ENCODE measurements around the gene FAM234A. TPM values are rescaled to one million over a fixed set of nuclear protein-coding genes. Genes with fewer than 3 reads are reported as not detected.
"Not testable (repeated sequence)": the region's sequence is repeated elsewhere in the genome, so short reads cannot be mapped to it uniquely, and the experiment has no call there.

Gene FAM234A
- total RNA-seq, 1 donor from 2014 or later = 171 TPM

DNA sequence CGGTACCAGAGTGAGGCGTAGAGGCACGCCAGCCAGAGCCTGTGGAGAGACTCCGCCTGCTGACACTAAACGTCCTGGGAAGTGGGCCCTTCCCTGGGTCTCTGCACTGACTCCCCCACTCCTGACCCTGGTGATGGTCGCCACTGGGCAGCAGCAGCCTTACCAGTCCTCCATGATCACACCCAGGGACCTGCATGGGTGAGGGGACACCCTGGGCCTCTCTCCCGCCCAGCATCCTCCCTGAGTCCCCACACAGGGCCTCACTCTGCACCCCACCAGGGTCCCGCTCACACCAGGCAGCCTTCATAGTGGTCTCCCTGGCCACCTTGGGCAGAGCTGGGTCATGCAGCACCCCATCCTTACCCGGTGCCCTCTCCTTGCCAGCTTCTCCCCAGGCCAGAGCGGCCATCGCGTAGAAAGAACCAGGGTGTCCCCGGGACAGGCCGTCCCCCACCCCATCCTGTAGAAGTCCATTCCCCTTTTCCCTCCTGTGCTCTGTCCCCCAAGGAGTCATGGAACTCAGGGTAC lies 30.4 kb downstream of the FAM234A start:
- Mint-ChIP-seq H3K4me1 (ENCODE audit: unreplicated experiment) (peaks cover 2% of the 10 kb centered on the region), H3K9me3 (ENCODE audit: unreplicated experiment) (no peaks in the 10 kb centered on the region), H3K27ac (ENCODE audit: unreplicated experiment) (no peak overlapping the region), H3K27me3 (ENCODE audit: unreplicated experiment) (no peaks in the 10 kb centered on the region), H3K4me3 (ENCODE audit: unreplicated experiment) (no peak overlapping the region), H3K36me3 (ENCODE audit: unreplicated experiment) (peaks cover 13% of the 10 kb centered on the region)
- TF ChIP-seq, protein P1, sequence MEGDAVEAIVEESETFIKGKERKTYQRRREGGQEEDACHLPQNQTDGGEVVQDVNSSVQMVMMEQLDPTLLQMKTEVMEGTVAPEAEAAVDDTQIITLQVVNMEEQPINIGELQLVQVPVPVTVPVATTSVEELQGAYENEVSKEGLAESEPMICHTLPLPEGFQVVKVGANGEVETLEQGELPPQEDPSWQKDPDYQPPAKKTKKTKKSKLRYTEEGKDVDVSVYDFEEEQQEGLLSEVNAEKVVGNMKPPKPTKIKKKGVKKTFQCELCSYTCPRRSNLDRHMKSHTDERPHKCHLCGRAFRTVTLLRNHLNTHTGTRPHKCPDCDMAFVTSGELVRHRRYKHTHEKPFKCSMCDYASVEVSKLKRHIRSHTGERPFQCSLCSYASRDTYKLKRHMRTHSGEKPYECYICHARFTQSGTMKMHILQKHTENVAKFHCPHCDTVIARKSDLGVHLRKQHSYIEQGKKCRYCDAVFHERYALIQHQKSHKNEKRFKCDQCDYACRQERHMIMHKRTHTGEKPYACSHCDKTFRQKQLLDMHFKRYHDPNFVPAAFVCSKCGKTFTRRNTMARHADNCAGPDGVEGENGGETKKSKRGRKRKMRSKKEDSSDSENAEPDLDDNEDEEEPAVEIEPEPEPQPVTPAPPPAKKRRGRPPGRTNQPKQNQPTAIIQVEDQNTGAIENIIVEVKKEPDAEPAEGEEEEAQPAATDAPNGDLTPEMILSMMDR (IDR thresholded peaks at IDR 0.05) = no peak
- DNase-seq (ENCODE audit: extremely low spot score, unreplicated experiment) = no peak

DNA sequence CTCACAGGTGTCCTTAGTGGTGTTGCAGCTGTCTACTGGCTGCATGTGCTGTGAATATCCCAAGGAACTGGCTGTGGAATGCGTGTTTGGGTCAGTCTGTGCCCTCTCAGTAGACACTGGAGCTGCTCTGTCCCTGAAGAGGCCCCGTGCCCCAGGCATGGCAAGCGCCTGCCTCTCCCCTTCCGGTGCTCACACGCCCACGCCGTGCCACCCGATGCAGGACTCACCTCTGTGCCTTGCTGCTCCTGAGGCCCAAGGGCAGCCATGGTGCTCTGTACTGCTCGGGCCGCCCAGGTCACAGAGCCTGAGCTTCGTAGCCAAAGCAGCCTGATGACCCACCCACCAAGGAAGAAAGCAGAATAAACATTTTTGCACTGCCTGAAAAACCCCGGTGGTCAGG lies 31.1 kb downstream of the FAM234A start:
- H3K36me3 Mint-ChIP-seq (ENCODE audit: unreplicated experiment) = peaks cover 9% of the 10 kb centered on the region
- TF ChIP-seq, protein P1 (IDR thresholded peaks at IDR 0.05) = no peak
- DNase-seq (ENCODE audit: extremely low spot score, unreplicated experiment) = no peak
- no peak overlapping the region for H3K27ac Mint-ChIP-seq (ENCODE audit: unreplicated experiment)
- peaks cover 2% of the 10 kb centered on the region for H3K4me1 Mint-ChIP-seq (ENCODE audit: unreplicated experiment)
- H3K9me3 Mint-ChIP-seq (ENCODE audit: unreplicated experiment) = no peaks in the 10 kb centered on the region
- no peak overlapping the region for H3K4me3 Mint-ChIP-seq (ENCODE audit: unreplicated experiment)
- H3K27me3 Mint-ChIP-seq (ENCODE audit: unreplicated experiment) = no peaks in the 10 kb centered on the region

DNA sequence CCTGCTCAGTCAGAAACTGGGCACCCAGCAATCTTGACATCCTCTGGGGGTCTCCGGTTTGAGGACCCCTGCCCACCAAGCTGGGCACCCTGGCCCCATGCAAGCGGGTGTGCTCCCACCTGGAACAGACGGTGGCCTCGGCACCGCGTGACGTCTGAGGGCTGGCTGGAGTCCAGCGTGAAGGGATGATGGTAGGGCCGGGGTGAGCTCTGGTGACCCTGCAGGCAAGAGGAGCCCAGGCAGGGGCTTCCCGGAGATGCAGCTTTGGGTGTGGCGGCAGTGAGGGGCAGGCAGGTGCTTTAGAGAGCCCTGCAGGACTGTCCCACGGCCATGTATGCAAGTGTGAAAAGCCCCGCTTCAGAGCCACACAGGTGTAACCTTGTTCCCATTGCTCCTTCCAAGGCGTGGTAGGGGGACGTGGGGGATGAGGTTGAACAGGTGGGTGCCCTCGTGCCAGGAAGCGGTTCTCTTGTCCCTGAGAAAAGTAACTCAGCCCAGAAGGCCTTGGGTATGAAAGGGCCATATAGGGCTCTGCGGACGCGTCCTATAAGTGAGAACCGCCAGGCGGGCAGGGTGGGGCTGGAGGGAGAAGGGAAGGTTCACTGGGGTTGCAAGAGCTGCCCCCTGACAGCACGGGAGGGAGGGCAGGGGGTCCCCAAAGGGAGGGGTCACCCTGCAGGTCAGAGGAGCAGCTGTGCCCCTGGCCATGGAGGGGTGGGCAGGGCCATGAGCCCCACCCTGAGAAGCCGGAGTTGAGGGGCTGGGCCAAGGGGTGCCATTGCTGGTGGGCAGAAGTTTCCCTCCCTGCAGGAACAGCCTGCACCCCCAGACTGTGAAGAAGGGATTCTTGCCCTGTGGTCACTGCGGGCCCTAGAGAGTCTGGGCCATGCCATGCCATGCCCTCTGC lies 31.9 kb downstream of the FAM234A start:
- TF ChIP-seq, protein P1 (IDR thresholded peaks at IDR 0.05) = no peak
- no peak for DNase-seq (ENCODE audit: extremely low spot score, unreplicated experiment)
- H3K27me3 Mint-ChIP-seq (ENCODE audit: unreplicated experiment) = no peaks in the 10 kb centered on the region
- no peaks in the 10 kb centered on the region for H3K9me3 Mint-ChIP-seq (ENCODE audit: unreplicated experiment)
- peaks cover 2% of the 10 kb centered on the region for H3K4me1 Mint-ChIP-seq (ENCODE audit: unreplicated experiment)
- H3K4me3 Mint-ChIP-seq (ENCODE audit: unreplicated experiment) = no peak overlapping the region
- peaks cover 7% of the 10 kb centered on the region for H3K36me3 Mint-ChIP-seq (ENCODE audit: unreplicated experiment)
- no peak overlapping the region for H3K27ac Mint-ChIP-seq (ENCODE audit: unreplicated experiment)

DNA sequence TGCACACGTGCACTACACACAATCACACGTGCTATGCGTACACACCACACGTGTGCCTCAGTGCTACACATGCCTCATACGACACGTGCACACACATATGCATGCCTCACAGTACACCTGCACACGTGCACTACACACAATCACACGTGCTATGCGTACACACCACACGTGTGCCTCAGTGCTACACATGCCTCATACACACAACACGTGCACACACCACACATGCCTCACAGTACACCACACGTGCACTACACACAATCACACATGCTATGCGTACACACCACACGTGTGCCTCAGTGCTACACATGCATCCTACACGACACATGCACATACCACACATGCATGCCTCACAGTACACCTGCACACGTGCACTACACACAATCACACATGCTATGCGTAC lies 32.9 kb downstream of the FAM234A start:
- H3K9me3 Mint-ChIP-seq (ENCODE audit: unreplicated experiment); DNase-seq (ENCODE audit: extremely low spot score, unreplicated experiment); H3K36me3 Mint-ChIP-seq (ENCODE audit: unreplicated experiment); H3K4me1 Mint-ChIP-seq (ENCODE audit: unreplicated experiment); H3K27ac Mint-ChIP-seq (ENCODE audit: unreplicated experiment); H3K4me3 Mint-ChIP-seq (ENCODE audit: unreplicated experiment); H3K27me3 Mint-ChIP-seq (ENCODE audit: unreplicated experiment): not testable (repeated sequence)

DNA sequence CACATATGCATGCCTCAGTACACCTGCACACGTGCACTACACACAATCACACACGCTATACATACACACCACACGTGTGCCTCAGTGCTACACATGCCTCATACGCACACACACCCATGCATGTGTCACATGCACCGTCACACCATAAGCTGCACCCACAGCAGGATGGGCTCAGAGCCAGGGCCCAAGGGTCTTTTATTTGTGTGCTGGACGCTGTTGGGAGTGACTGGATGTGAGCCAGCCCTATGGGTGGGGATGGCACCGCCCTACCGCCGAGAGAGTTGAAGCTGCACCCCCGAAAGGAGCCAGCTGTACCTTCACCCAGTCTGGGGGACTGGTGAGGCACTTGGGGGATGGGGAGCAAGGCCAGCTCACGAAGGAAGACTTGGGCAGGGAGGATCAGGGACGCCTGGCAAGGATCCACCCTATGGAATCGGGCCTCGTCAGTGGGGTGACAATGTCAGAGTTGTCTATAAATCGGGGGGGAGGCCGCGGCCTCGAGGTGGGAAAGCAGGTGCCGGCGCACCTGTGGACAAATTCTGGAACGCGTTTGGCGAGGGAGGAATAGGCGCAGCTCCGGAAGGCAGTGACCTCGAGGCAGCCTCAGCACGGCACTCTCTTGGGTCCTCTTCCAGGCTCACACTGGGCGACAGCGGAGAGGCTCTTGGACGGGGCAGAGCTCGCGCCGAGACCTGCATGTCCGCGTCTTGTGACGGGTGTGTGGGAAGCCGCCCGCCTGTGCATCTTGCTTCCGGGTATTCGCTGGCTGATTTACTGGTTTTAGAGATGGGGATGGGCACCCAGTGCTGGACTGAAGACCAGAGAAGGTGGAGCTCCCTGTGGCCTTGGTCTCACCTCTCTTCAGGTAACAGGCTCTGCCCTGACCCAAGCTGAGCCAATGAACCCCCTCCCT lies 33.8 kb downstream of the FAM234A start:
- peaks cover 2% of the 10 kb centered on the region for H3K36me3 Mint-ChIP-seq (ENCODE audit: unreplicated experiment)
- peaks cover 2% of the 10 kb centered on the region for H3K4me1 Mint-ChIP-seq (ENCODE audit: unreplicated experiment)
- no peak overlapping the region for H3K27ac Mint-ChIP-seq (ENCODE audit: unreplicated experiment)
- H3K4me3 Mint-ChIP-seq (ENCODE audit: unreplicated experiment) = no peak overlapping the region
- TF ChIP-seq, protein P1 (IDR thresholded peaks at IDR 0.05) = no peak
- no peak for DNase-seq (ENCODE audit: extremely low spot score, unreplicated experiment)
- H3K9me3 Mint-ChIP-seq (ENCODE audit: unreplicated experiment) = no peaks in the 10 kb centered on the region
- H3K27me3 Mint-ChIP-seq (ENCODE audit: unreplicated experiment) = no peaks in the 10 kb centered on the region
